Measurements from ENCODE around the gene CRNKL1.

The CRNKL1 gene

GRCh38 chr20:20031790-20032189, 20.5 kb downstream of the CRNKL1 start:
- no peak for TF ChIP-seq GATA2 (IDR thresholded peaks at IDR 0.05; ENCODE audit: low read depth, low read length)
- no peak for TF ChIP-seq GATA3 (IDR thresholded peaks at IDR 0.05; ENCODE audit: low read depth, low read length)

- TF ChIP-seq GATA2 (IDR thresholded peaks at IDR 0.05; ENCODE audit: low read depth, low read length) (no peak), GATA3 (IDR thresholded peaks at IDR 0.05; ENCODE audit: low read depth, low read length) (no peak)
Observed at GRCh38 chr20:20027284-20027683, 25.0 kb downstream of the CRNKL1 start.

GRCh38 chr20:20024942-20025341, 27.3 kb downstream of the CRNKL1 start:
- TF ChIP-seq GATA2 (IDR thresholded peaks at IDR 0.05; ENCODE audit: low read depth, low read length): no peak
- no peak for TF ChIP-seq GATA3 (IDR thresholded peaks at IDR 0.05; ENCODE audit: low read depth, low read length)

- TF ChIP-seq GATA2 (IDR thresholded peaks at IDR 0.05; ENCODE audit: low read depth, low read length): no peak
- no peak for TF ChIP-seq GATA3 (IDR thresholded peaks at IDR 0.05; ENCODE audit: low read depth, low read length)
Observed at GRCh38 chr20:20023395-20023794, 28.9 kb downstream of the CRNKL1 start.

- TF ChIP-seq GATA2 (IDR thresholded peaks at IDR 0.05; ENCODE audit: low read depth, low read length) (no peak), GATA3 (IDR thresholded peaks at IDR 0.05; ENCODE audit: low read depth, low read length) (no peak)
Observed at GRCh38 chr20:20022498-20022897, 29.8 kb downstream of the CRNKL1 start.

GRCh38 chr20:20021835-20022234, 30.4 kb downstream of the CRNKL1 start:
- TF ChIP-seq GATA3 (IDR thresholded peaks at IDR 0.05; ENCODE audit: low read depth, low read length): no peak

- TF ChIP-seq GATA3 (IDR thresholded peaks at IDR 0.05; ENCODE audit: low read depth, low read length) (no peak), GATA2 (IDR thresholded peaks at IDR 0.05; ENCODE audit: low read depth, low read length) (no peak)
Observed at GRCh38 chr20:20020908-20021307, 31.4 kb downstream of the CRNKL1 start.

GRCh38 chr20:20019123-20019522, 33.1 kb downstream of the CRNKL1 start:
- TF ChIP-seq GATA3 (IDR thresholded peaks at IDR 0.05; ENCODE audit: low read depth, low read length): no peak
- no peak for TF ChIP-seq GATA2 (IDR thresholded peaks at IDR 0.05; ENCODE audit: low read depth, low read length)

GRCh38 chr20:20018366-20018765, 33.9 kb downstream of the CRNKL1 start:
- TF ChIP-seq GATA2 (IDR thresholded peaks at IDR 0.05; ENCODE audit: low read depth, low read length) (no peak), GATA3 (IDR thresholded peaks at IDR 0.05; ENCODE audit: low read depth, low read length) (no peak)

- no peak for TF ChIP-seq GATA3 (IDR thresholded peaks at IDR 0.05; ENCODE audit: low read depth, low read length)
- TF ChIP-seq GATA2 (IDR thresholded peaks at IDR 0.05; ENCODE audit: low read depth, low read length): no peak
Observed at GRCh38 chr20:20017844-20018185, 34.5 kb downstream of the CRNKL1 start.

GRCh38 chr20:20017001-20017843, 35.0 kb downstream of the CRNKL1 start, which contains the start of gene NAA20:
TSS of gene NAA20 (plus strand) at chr20:20017362. CDS start at chr20:20017397, 35 bp downstream.
- TF ChIP-seq GATA3 (IDR thresholded peaks at IDR 0.05; ENCODE audit: low read depth, low read length) (no peak), GATA2 (IDR thresholded peaks at IDR 0.05; ENCODE audit: low read depth, low read length) (no peak)

- TF ChIP-seq GATA3 (IDR thresholded peaks at IDR 0.05; ENCODE audit: low read depth, low read length): no peak
- no peak for TF ChIP-seq GATA2 (IDR thresholded peaks at IDR 0.05; ENCODE audit: low read depth, low read length)
Observed at GRCh38 chr20:20014659-20015058, 37.6 kb downstream of the CRNKL1 start.

GRCh38 chr20:20012541-20012940, 39.7 kb downstream of the CRNKL1 start:
- TF ChIP-seq GATA2 (IDR thresholded peaks at IDR 0.05; ENCODE audit: low read depth, low read length): no peak
- no peak for TF ChIP-seq GATA3 (IDR thresholded peaks at IDR 0.05; ENCODE audit: low read depth, low read length)

- TF ChIP-seq GATA2 (IDR thresholded peaks at IDR 0.05; ENCODE audit: low read depth, low read length) (no peak), GATA3 (IDR thresholded peaks at IDR 0.05; ENCODE audit: low read depth, low read length) (no peak)
Observed at GRCh38 chr20:20010639-20011500, 41.4 kb downstream of the CRNKL1 start.
